Activated T-cell treated with anti-CD3 and anti-CD28 coated beads for 24 hours (primary cell): ENCODE measurements around the gene PTH2.
"Not testable (repeated sequence)": the region's sequence is repeated elsewhere in the genome, so short reads cannot be mapped to it uniquely, and the experiment has no call there.

ENCODE experiments used
- DNase-seq: peaks from one replicate; pipeline ENCODE4 v3.0.0-alpha.2; 2020; ENCODE audit warnings: low read depth

PTH2 gene

GRCh38 chr19:49378512-49378911 lies 44.7 kb downstream of the PTH2 start:
- no peak for DNase-seq

- no peak for DNase-seq
These were observed 48.4 kb downstream of the PTH2 start for GRCh38 chr19:49374665-49375434.

- not testable (repeated sequence) for DNase-seq
These were observed 50.1 kb downstream of the PTH2 start for GRCh38 chr19:49373174-49373573.
